Endothelial cell (in vitro differentiated cells): Measurements from ENCODE around the gene RSRC2. TPM values are rescaled to one million over a fixed set of nuclear protein-coding genes. Genes with fewer than 3 reads are reported as not detected.

Experiments
- DNase-seq: peaks from one replicate; pipeline ENCODE4 v3.0.0; 2021; ENCODE audit warnings: low spot score
- H3K27ac Mint-ChIP-seq: one replicate; pipeline ENCODE4 v1.8.0; 2021; ENCODE audit warnings: mixed read lengths, inconsistent platforms; ENCODE audit not compliant: unreplicated experiment
- H3K27me3 Mint-ChIP-seq: one replicate; pipeline ENCODE4 v1.8.0; 2021; ENCODE audit warnings: mild to moderate bottlenecking, moderate library complexity, mixed read lengths, inconsistent platforms; ENCODE audit not compliant: unreplicated experiment
- H3K36me3 Mint-ChIP-seq: one replicate; pipeline ENCODE4 v1.8.0; 2021; ENCODE audit warnings: mild to moderate bottlenecking, low read depth, mixed read lengths, inconsistent platforms; ENCODE audit not compliant: unreplicated experiment
- H3K4me1 Mint-ChIP-seq: one replicate; pipeline ENCODE4 v1.8.0; 2021; ENCODE audit warnings: mild to moderate bottlenecking, mixed read lengths, inconsistent platforms; ENCODE audit not compliant: unreplicated experiment
- H3K4me3 Mint-ChIP-seq: one replicate; pipeline ENCODE4 v1.8.0; 2021; ENCODE audit warnings: mild to moderate bottlenecking, mixed read lengths, inconsistent platforms; ENCODE audit not compliant: unreplicated experiment
- H3K9me3 Mint-ChIP-seq: one replicate; pipeline ENCODE4 v1.8.0; 2021; ENCODE audit warnings: mixed read lengths, inconsistent platforms; ENCODE audit not compliant: unreplicated experiment
- CTCF ChIP-seq: fragments of 200-600 bp; sonication (generic); IDR thresholded peaks from one replicate; pipeline ENCODE4 v1.5.0; 2021; ENCODE audit warnings: antibody characterized with exemption; ENCODE audit not compliant: unreplicated experiment
- total RNA-seq: library from RNA; stranded (reverse); fragmentation: NEBNext Ultra II Directional; extraction: Animal tissue kit (Norgen Biotek cat#: 25700); gene quantifications from one replicate; pipeline ENCODE4 v1.2.1, GENCODE V29; 2021; ENCODE audit not compliant: unreplicated experiment

The RSRC2 gene
- total RNA-seq, 1 donor from 2014 or later = 75.2 TPM

GRCh38 chr12:122454250-122454721 lies 72.5 kb downstream of the RSRC2 start:
- Mint-ChIP-seq H3K4me1 (peaks cover 15% of the 10 kb centered on the region), H3K4me3 (peak overlapping the region; percentile 8), H3K9me3 (no peaks in the 10 kb centered on the region), H3K36me3 (no peaks in the 10 kb centered on the region), H3K27ac (peak overlapping the region; percentile 27), H3K27me3 (peaks cover 4% of the 10 kb centered on the region)
- no peak for DNase-seq
- TF ChIP-seq CTCF = no peak

Other genes with a start within 250 kb of the RSRC2 start
- 57.7 TPM for gene CLIP1, start 104.3 kb downstream of the RSRC2 start, total RNA-seq
- gene ZCCHC8, start 26.0 kb downstream of the RSRC2 start, total RNA-seq = 18.6 TPM
- gene KNTC1, start 313 bp upstream of the RSRC2 start, total RNA-seq = 32.6 TPM
- not detected for gene HCAR2, start 176.4 kb upstream of the RSRC2 start, total RNA-seq
- gene HCAR3, start 189.9 kb upstream of the RSRC2 start, total RNA-seq = not detected
- gene HCAR1, start 203.9 kb upstream of the RSRC2 start, total RNA-seq = 0.13 TPM
- gene DENR, start 225.9 kb upstream of the RSRC2 start, total RNA-seq = 79.7 TPM
- gene CCDC62, start 247.6 kb upstream of the RSRC2 start, total RNA-seq = 0.87 TPM